Stimulated activated CD4-positive, alpha-beta T cell treated with anti-CD3 and anti-CD28 coated beads, Interleukin-4, amount 100 ng/mL, for 24 hours (primary cell): ENCODE data around the gene CEP97.

ENCODE experiments used
- DNase-seq: peaks from one replicate; pipeline ENCODE4 v3.0.0-alpha.2; 2020

CEP97 gene

GRCh38 chr3:101816215-101817149 is 92.1 kb downstream of the CEP97 start:
- no peak for DNase-seq

GRCh38 chr3:101817992-101818391 is 93.6 kb downstream of the CEP97 start:
- no peak for DNase-seq

GRCh38 chr3:101819649-101820206 is 95.3 kb downstream of the CEP97 start:
- DNase-seq: no peak
